HG02938 (cell line): ENCODE measurements around the gene OR2T33.
"Not testable (repeated sequence)": the region's sequence is repeated elsewhere in the genome, so short reads cannot be mapped to it uniquely, and the experiment has no call there.

ENCODE experiments used
- ATAC-seq: cut with Tn5 transposase; IDR thresholded peaks from one replicate; pipeline ENCODE4 v1.9.1; 2021; ENCODE audit warnings: mild to moderate bottlenecking, moderate library complexity; ENCODE audit not compliant: unreplicated experiment

Gene OR2T33

DNA sequence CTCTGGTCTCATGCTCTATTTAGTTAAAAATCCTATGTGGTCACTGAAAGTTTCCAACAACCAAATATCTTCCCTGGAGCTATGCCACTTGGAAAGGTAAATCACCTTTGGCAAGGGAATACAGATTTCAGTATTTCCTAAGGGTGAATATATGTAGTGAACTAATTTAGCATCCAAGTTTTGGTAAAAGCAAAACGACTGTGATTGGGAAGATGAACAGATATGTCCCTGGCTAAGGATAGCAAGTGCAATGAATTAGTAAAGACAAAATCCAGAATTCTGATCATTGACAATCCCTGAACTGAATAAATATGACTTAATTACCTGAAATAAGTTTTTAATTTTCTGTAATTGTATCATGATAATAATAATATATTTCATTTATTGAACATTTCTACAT, at the start of gene OR2T33:
TSS of gene OR2T33 (minus strand) at position 101 of the 400 bp plus-strand sequence. CDS start 4,162 bp downstream, outside the sequence.
- no peak for ATAC-seq

- no peak for ATAC-seq
These were observed 46.7 kb upstream of the OR2T33 start, which contains the start of gene OR2M7 for GRCh38 chr1:248324468-248324867. Gene OR2M7 (minus strand): TSS chr1:248324568. CDS start chr1:248324568, 0 bp downstream.

- ATAC-seq: no peak
These were observed 39.0 kb upstream of the OR2T33 start for GRCh38 chr1:248316796-248317195.

DNA sequence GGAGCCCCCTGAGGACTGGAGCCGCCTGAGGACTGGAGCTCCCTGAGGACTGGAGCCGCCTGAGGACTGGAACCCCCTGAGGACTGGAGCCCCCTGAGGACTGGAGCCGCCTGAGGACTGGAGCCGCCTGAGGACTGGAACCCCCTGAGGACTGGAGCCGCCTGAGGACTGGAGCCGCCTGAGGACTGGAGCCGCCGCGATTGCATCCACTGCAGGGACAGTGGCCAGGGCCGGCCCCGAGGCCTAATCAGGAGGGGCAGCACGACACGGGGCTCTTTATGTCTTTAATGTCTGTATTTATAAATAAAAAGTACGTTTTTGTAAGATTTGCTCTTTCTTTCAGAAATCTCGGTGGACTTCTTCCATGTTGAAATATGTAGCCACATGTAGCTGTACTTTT, 29.0 kb upstream of the OR2T33 start:
- not testable (repeated sequence) for ATAC-seq

GRCh38 chr1:248306103-248306502, 28.3 kb upstream of the OR2T33 start:
- no peak for ATAC-seq

DNA sequence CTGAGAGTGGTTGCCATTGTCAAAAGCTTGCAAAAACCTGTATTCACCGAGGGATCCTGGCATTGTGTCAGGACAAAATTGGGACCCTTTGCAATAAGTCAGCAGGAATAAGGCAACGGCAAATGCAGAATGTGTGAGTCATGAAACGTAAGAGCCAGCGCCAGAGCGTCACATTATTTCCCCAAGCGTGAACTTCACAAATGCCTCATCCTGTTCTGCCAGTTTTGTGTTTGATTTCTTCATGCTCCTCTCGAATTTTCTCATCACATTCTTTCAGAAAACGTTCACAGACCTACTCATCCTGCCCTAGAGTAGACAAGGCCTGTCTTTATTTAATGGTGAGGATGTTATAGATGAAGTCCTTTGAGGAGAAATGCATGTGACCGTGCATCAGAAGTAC, 27.9 kb upstream of the OR2T33 start:
- not testable (repeated sequence) for ATAC-seq

DNA sequence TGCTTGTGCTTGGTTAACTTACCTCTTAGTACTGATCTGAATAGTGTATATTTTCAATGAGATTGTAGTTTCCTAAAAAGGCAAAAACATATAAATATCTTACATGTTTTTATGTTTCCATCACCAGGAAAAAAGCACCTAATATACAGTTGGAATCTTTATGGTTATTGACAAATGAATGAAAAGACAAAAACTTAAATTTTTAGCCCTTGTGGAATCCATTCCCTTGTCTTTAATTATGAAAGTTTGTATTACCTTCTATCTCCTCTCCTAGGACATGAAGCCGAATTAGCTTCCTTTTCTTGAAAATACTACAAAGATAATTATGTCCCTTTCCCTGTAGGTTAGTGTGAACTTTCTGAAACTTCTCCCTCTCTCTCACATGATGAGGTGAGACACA, 25.5 kb upstream of the OR2T33 start, which contains the start of gene OR2T12:
TSS of gene OR2T12 (minus strand) at position 101 of the 400 bp plus-strand sequence. CDS start 7,846 bp downstream, outside the sequence.
- no peak for ATAC-seq

- no peak for ATAC-seq
These were observed 10.6 kb upstream of the OR2T33 start for GRCh38 chr1:248288391-248288790.

DNA sequence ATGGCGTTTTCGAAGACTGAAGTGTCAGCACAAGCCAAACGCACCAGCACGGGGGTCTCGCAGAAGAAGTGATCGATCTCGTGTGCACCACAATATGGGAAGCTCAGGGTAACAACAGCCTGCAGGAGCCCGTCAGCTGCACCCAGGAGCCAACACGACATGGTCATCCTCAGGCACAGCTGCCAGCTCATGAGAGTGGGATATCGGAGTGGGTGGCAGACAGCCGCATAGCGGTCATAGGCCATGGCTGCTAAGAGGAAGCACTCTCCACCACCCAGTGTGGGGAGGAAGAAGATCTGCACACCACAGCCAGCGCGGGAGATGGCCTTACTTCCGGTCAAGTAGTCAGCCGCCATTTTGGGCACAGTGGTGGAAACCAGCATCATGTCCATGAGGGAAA, 4.6 kb downstream of the OR2T33 start:
- ATAC-seq: not testable (repeated sequence)

DNA sequence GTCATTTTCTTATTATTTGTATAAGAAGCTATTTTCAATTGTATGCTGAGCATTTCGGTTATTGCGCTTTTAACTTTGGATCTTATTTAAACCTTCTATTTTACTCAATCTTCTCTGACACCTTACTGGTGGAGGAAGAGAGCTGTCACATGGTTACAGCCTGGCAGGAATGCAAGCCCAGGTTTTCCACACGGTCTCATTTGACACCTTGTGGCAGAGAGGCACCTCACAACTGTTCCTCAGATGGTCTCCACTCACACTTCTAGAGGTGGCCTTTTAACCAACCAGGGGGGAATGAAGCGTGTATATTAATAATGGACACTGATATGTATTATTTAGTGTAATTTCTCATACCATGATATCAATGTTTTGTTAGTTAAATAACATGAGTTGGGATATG, 9.6 kb downstream of the OR2T33 start:
- ATAC-seq: no peak

DNA sequence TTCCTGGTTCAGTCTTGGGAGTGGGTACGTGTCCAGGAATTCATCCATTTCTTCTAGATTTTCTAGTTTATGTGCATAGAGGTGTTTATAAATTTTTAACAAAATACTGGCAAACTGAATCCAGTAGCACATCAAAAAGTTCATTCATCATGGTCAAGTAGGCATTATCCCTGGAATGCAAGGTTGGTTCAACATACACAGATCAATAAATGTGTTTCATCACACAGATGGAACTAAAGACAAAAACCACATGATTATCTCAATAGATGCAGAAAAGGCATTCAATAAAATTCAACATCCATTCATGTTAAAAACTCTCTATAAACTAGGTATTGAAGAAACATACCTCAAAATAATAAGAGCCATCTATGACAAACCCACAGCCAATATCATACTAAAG, 18.5 kb downstream of the OR2T33 start:
- ATAC-seq: not testable (repeated sequence)

DNA sequence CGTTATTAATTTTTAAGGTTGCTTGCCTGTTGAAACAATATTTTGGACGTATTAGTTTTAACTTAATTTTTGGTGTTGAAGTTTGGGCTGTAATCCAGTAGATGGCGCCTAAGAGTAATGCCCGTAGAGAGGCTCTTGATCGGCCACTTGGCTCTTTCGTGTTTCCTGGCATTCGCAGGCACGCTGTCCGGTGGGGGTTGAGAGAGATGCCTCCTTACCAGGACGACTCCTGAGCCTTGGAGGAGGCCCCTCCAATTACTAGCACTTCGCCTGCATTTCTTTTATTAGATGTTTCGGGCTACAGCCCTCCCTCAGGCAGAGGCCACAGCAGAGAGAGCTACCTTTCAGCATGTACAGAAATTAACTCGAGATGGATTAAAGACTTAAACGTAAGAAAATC, 34.6 kb downstream of the OR2T33 start:
- ATAC-seq: peak; percentile 92

GRCh38 chr1:248239478-248239877, 38.3 kb downstream of the OR2T33 start:
- no peak for ATAC-seq

DNA sequence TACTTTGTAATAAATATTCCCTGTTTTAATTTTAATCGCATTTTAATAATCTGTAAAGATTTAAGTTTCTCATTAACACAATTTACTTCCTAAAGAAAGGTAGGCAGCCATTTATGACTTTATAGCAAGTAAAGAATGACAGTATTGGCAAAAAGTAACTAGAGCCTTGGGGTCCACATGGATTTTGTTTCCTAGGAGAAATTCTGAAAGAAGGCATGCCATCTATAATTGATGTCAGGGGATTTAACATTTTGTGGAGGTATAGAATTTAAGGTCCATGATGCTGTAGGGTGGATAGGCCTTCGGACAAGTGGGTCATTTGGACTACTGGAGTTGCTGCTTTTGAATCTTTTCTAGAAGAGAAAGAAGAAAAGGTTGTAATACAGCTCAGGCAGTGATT, 46.7 kb downstream of the OR2T33 start, which contains the start of gene OR2M4:
TSS of gene OR2M4 (plus strand) at position 301 of the 400 bp plus-strand sequence. CDS start 7,512 bp downstream, outside the sequence.
- ATAC-seq: no peak

- no peak for ATAC-seq
These were observed 48.3 kb downstream of the OR2T33 start for GRCh38 chr1:248229360-248229908.

DNA sequence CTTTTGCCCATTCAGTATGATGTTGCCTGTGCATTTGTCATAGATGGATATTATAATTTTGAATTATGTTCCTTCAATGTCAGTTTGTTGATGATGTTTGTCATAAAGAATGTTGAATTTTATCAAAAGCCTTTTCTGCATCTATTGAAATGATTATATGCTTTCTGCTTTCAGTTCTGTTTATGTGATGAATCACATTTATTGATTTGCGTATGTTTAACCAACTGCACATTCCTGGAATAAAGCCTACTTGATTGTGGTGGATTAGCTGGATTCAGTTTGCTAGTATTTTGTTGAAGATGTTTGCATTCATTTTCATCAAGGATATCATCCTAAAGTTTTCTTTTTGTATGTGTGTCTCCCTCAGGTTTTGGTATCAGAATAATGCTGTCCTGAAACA, 52.2 kb downstream of the OR2T33 start:
- ATAC-seq: no peak
